GM20431 (cell line): ENCODE results near the gene MTMR2.
"Not testable (repeated sequence)": the region's sequence is repeated elsewhere in the genome, so short reads cannot be mapped to it uniquely, and the experiment has no call there.

Source experiments
- in situ Hi-C: fragments of 300-500 bp; cut with MseI, MboI; formaldehyde crosslinking; loops from one replicate; pipeline ENCODE4 v1.15.0; 2020; ENCODE audit warnings: low sequenced_read_pairs; ENCODE audit not compliant: unreplicated experiment

MTMR2 gene

DNA sequence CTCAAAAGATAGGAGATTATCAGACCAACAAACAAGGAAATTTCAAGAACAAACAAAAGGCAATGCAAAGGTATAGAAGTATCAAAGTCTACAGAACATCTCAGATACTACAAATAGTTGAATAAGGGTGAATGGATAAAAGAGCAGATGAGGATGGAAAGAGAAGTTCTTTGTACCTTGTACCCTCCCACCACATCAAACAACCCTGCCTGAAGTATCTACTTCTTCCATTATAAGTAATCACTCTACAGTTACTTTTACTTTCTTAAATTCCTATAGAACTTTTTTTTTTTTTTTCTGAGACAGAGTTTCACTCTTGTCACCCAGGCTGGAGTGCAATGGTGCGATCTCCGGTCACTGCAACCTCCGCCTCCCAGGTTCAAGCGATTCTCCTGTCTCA lies 35.1 kb downstream of the MTMR2 start:
- in situ Hi-C loops, result no loop called here

DNA sequence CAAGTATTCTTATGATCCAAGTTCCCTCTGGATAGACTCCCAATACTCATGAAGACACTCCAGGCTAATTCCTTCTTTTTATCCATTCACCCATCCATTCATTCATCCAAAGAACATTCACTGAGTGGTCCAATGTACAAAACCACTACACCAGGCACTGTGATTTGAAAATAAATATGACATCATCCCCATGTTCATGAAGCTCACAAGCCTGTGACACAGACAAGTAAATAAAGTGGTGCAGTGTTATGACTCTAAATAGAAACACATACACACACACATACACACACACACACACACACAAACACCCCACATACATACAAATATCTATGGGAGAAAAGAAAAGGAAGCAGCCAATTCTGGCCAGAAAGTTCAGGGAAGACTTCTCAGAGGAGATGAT lies 35.5 kb downstream of the MTMR2 start:
- in situ Hi-C loops, result no loop called here

DNA sequence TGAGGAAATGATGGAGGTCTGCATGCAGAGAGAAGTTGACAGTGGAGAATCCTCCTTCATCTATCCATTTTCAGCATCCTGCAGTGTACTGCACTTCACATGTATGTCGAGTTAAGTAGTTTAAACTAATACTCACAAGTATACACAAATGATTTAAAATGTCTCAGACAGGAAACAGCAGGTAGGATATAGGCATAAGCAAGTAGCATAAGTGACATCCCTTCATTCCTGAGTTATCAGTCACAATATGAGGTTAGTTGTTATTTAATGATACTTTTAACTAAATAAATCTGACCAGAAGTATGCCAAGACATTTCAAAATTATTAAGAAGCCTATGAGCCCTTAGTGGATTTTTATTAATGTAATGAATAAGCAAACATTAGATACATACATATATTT lies 37.4 kb downstream of the MTMR2 start:
- in situ Hi-C loops, result no loop called here

DNA sequence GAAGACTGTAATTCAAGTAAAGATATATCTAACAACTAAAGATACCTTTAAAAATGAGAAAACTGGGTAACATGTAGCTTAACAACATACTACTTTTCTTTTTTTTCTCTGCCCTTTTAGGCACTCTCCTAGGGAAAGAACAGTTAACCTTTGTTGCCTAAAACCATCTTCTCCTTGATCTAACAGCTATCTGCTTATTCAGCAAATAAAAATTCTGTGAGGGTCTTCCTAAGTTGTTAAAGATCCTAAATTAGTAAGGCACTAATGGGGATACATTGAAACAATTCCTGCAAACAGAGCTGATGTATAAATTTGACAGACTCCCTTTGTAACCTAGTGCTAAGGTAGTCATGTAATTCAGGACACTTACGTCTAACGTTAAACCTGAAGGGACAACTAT lies 39.1 kb downstream of the MTMR2 start:
- in situ Hi-C loops, result no loop called here

DNA sequence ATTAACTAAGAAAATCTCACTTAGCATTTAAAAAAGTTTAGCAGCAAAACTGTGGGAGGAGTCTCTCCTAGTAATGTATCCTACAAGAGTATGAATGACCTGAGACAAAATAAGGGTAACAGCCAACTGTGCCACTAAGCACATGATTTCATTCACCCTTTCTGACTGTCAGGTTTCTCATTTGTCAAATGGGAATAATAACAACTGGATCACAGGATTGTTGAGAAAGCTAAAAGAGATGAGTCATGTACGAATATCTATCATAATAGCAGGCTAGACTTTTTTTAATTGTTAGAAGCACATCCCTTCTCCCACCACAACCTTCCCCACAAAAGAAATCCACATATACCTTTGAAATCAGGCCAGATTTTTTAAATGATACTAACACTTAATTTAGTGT lies 39.5 kb downstream of the MTMR2 start:
- in situ Hi-C loops, result no loop called here

DNA sequence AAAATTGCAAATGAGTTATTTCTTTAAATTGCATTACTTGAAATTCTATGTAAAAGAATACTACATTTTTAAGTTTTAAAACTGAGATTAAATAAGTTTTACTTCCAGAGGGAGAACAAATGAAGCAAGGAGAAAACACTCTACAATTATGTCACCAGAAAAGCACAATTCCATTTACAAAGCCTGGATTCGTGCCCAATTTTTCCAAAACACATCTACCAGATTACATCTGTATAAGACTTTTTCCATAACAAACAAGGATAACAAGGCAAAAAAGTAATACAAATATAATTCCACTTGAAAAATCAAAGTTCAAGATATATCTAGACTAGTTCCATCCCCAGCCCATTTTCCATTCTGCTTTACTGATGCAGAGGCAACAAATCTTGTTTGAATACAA lies 40.5 kb downstream of the MTMR2 start:
- in situ Hi-C loops, result no loop called here

DNA sequence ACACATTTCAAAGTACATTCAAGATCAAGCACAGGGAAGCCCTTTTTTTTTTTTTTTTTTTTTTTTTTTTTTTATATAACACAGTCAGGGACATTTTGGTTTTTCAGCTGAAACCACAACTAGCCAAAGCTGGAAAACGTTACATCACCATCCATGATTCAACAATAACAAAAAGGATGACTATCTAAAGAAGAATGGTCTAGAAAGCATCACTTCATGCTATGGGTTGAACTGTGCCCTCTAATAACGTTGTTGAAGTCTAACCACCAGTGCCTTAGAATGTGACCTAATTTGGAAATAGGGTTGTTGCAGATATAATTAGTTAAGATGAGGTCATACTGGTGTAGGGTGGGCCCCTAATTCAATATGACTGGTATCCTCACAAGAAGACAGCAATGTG lies 46.6 kb downstream of the MTMR2 start:
- in situ Hi-C loops, result no loop called here

DNA sequence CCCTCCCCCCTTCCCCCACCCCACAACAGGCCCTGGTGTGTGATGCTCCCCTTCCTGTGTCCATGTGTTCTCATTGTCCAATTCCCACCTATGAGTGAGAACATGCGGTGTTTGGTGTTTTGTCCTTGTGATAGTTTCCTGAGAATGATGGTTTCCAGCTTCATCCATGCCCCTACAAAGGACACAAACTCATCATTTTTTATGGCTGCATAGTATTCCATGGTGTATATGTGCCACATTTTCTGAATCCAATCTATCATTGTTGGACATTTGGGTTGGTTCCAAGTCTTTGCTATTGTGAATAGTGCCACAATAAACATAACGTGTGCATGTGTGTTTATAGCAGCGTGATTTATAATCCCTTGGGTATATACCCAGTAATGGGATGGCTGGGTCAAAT lies 53.0 kb downstream of the MTMR2 start:
- in situ Hi-C loops, result not testable (repeated sequence)

DNA sequence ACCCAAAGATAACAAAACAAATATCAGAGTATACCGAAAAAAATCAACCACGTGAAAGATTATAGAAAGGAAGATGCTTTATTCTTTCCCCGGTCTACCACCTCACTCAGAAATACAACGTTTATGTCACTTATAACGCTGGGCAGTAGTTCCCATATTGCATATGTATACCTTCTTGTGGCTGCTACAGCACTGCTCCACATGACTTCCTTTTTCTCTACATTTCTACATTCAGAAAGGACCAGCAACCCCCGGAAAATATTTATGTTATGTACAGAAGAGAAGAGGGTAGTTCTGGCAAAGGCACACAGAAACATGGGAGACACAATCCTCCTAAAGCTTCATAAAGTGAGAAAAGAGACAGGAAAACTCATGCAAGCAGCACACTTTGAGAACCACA lies 56.8 kb downstream of the MTMR2 start:
- in situ Hi-C loops, result no loop called here

DNA sequence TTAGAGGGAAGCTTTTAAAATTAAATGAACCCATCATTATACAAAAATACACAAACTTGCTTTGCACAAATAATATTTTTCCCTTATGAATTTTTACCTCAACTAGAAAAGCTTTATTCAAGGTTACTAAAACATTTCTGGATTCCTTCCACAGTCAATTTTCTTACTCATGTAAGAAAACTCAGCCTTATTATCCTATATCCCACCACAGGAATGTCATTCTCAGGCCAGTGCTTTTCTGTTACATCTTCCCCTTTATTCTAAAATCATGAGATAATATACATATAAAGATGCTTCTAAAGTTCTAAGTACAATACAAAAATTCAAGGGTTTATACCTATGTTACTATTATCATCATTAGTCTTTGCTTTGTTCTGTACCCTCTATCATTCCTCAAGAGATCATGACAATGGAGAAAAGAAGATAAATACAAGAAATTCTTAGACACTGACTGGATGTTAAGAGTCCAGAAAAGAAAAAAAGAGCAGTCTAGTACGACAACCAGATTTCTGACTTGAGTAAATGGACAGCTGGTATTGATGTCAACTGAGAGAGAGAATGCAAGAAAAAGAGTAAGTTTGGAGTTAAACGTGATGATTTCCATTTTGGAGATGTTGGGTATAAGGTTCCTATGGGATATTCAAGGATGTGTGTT lies 60.3 kb downstream of the MTMR2 start:
- in situ Hi-C loops, result no loop called here

DNA sequence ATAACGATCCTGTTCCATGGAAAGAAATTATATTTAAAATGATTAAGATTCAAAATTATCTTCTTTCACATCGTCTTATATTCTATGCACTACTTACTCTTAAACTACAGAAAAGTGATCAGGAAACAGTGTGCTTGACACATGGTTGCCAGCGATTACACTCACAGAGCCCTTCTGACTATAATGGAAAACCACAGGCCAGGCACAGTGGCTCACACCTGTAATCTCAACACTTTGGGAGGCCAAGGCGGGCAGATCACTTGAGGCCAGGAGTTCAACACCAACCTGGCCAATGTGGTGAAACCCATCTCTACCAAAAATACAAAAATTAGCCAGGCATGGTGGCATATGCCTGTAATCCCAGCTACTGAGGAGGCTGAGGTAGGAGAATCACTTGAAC lies 63.9 kb downstream of the MTMR2 start:
- in situ Hi-C loops, result not testable (repeated sequence)

DNA sequence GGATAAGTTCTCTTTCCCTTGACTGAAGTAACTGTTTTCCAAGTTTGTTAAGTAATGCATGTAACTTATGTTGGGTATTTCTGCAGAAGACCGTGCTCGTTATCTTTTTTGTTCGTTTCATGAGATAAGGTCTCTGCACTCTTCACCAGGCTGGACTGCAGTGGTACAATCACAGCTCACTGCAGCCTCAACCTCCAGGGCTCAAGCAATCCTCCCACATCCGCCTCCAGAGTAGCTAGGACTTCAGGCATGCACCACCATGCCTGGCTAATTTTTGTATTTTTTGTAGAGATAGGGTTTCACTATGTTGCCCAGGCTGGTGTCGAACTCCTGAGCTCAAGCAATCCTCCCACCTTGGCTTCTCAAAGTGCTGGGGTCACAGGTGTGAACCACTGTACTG lies 69.5 kb downstream of the MTMR2 start:
- in situ Hi-C loops, result not testable (repeated sequence)

DNA sequence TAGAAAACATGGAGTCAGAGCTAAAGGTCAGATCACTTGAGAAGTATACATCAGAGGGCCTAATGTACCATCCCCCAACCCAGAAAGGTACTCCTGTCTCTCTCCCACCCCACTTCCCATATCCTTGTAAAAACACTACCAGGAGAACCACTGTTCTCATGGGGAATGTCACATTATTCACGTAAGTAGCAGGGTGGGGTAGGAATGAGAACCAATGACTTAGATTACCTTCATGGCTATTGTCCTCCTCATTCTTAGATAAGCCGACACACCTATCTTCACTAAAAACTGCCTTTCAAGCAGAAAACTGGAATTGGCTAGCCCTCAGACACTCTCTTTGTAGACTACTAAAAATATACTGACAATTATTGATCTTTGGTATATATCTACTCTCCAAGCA lies 70.0 kb downstream of the MTMR2 start:
- in situ Hi-C loops, result no loop called here

DNA sequence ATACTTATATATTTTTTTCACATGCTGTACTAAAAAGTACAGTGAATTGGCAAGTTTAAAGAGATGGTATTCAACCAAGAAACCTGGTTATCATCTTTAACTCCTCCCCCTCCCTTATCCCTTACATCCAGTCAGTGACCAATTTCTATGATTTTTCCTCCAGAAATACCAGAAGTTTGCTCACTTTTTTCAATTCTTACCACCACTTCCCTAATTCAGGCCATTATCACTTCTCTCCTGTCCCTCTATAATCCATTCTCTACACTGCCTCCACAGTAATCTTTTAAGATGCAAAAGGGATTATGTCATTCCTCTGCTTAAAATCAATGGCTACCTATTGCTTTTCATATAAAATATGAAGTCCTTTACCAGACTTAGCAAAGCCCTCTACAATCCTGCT lies 70.8 kb downstream of the MTMR2 start:
- in situ Hi-C loops, result no loop called here

DNA sequence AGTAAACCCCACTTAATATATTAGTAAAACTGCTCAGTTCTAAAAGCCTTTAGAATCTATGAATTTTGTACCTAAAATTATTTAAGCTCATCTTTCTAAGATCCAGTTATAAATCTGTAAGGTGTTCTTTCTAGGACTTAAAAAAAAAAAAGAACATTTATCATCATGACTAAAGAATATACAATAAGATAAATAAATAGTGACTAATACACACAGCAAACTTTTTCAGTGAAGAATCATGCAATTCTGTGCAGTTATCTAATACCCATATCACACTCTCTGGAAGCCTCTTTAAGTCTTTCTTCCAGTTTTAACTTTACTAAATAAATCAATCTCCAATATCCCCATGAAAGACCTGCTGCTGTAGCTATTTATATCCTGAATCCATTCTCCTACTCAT lies 73.8 kb downstream of the MTMR2 start:
- in situ Hi-C loops, result no loop called here

DNA sequence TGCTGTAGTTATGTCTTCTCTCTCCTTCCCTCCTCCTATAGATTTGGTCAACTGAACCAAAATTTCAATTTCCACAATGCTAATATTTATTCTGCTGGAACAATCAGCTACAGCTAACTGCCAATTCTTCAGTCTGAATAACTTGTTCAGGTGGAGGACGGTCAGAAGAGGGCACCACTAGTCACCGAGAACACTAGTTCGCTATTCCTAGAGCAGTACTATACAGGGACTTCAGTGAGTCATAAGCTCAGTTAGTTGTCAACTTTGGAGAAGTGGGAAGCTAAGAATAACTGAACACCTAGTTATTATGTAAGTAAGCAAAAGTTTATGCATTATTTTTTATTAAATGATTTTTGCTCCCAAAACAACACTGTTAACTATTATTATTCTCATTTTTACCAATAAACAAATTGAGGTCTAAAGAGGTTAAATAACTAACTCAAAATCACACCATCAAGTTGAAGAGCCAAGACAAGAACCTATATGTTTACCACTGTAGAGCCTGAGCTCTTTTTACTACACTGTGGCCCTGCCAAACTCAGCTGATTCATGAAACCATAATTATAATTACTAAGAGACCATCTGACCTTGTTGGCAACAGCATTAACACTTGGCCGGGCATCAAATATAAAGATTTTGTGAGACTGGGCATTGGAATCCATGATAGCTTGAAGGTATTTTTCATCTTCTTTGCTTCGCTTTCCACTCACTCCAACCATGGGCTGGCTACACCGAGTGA lies 74.7 kb downstream of the MTMR2 start:
- in situ Hi-C loops, result loop anchor here (25.0 kb wide), 1 partner anchor 513 kb away; no protein-coding TSS in a partner anchor

DNA sequence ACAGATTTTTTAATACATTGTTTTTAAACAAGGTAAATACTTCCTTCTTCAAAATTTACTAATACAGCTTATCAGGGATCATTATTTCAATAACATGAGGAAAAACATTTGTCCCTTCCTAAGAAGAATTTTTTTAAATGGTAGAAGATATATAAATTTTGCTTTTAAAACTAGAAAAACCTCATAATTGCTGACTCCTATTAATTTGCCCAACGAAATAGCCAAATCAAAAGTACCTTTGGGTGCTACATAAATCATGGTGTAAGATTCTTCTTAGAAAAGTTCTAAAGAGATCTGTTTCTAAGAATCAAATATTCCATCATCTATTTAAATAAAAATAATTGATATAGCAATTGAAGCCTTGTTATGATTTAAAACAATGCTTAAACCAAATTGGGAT lies 78.7 kb downstream of the MTMR2 start:
- in situ Hi-C loops, result loop anchor here (25.0 kb wide), 1 partner anchor 517 kb away; no protein-coding TSS in a partner anchor

DNA sequence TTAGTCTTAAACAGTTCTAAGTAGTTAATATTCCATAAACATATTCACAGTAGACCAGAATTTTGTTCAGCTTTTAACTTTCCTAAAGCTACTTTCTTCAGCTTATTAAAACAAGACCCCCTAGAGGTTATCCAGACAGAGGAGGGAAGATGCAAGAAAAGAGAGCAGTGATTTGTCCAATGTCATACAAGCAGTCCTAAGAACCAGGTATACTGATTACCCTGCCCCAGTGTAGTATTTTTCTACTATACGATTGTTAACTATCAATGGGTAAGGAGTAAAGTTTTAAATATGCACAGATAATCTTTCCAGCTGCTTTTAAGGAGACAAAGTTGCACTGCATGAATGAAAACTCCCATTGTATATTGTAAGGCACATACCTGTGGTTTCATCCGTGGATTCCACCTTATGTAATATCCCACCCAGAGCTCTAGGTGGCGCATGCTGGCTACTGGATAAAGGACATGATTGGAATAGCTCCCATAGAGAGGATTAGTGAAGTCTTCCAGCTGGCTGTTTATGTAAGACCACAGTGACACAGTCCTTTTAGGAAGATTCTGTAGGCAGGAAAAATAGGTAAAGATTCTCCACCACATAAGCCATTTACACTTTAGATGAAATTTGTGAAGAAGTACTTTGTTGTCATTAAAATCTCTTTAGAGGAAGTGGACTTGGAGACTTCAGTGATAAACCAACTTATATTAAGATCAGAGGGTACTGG lies 88.0 kb downstream of the MTMR2 start:
- in situ Hi-C loops, result loop anchor here (25.0 kb wide), 1 partner anchor 526 kb away; no protein-coding TSS in a partner anchor

DNA sequence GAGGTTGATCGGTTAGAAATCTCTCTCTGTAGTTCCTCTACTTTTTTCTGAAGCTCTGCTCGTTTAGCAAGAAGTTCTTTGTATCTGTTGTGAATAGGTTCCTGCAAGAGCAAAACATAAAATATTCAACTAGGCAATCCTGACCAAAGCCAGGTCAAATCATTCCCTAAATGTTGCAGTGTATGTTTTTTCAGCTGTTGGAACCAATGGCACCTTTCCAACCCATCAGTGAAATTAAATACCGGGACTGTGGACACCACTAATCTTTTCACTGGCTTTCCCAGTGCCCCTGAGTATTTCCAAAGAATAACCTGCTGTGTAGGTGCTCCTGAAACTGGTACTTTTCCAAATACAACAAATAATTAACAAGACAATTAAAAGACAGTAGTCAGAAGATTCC lies 88.6 kb downstream of the MTMR2 start:
- in situ Hi-C loops, result loop anchor here (25.0 kb wide), 1 partner anchor 527 kb away; no protein-coding TSS in a partner anchor

DNA sequence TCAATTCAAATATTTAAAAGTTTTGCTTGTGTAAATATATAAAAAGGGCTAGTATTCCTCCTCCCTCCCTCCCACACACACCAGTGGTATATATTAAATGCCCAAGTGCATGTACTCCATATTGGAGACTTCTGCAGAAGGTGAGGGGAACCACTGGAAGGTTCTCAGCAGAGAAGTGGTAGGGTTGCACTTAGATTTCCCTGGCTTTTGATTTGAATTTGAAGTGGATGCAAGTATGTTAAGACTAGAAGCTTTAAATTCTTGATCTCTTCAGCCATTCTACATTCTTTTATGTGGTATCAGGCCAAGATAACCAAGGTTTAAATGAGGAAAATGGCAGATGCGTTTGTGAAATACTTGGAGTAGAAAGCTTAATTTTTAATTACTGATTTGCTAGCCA lies 90.5 kb downstream of the MTMR2 start:
- in situ Hi-C loops, result loop anchor here (25.0 kb wide), 1 partner anchor 529 kb away; no protein-coding TSS in a partner anchor

DNA sequence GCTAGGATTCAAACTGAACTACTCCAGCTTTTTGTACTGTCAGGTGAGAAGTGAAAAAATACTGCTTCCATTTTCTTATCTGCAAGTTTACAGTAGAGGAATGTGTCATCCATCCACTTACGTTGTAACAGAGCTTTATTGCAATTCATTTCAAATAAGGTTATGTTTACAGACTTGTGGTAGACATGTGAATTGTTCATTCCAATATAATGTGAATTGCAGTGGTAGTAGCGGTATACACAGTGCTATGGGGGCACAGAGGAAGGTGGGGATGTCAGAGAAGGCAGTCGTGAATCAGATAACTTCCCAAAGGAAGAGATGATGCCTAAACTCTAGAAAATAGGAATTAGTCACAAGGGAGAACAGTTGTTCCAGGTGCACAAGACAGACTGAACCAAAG lies 91.1 kb downstream of the MTMR2 start:
- in situ Hi-C loops, result loop anchor here (25.0 kb wide), 1 partner anchor 530 kb away; no protein-coding TSS in a partner anchor
